Kidney (tissue), 14 donors: ENCODE data around the gene KRT78. TPM values are rescaled to one million over a fixed set of nuclear protein-coding genes. Genes with fewer than 3 reads are reported as not detected.

Experiments used
- DNase-seq, 5 donors: peaks; one replicate each; pipeline ENCODE4 v3.0.0-alpha.2; 2013 to 2020
- FAIRE-seq: peaks from 2 replicates; lab custom pipeline; 2012; peaks lifted over from hg19 to GRCh38; lab: Jason Lieb, UNC
- H3K27ac ChIP-seq, 2 donors: one replicate each; pipeline ENCODE4 v1.7.0; 2013; ENCODE audit warnings: low read depth in 2 of 2, low read length in 2 of 2, inconsistent platforms in 1 of 2
- H3K27me3 ChIP-seq: one replicate; pipeline ENCODE4 v1.7.1; 2013; ENCODE audit warnings: low read length, inconsistent platforms; ENCODE audit not compliant: control insufficient read depth, insufficient read depth
- H3K36me3 ChIP-seq, 3 donors: one replicate each; pipeline versions ENCODE4 v1.7.0 to v1.7.1; 2013; ENCODE audit warnings: low read length in 3 of 3, control low read depth in 1 of 3, inconsistent platforms in 1 of 3; ENCODE audit not compliant: insufficient read depth in 3 of 3, control insufficient read depth in 2 of 3
- H3K4me1 ChIP-seq, 3 donors: one replicate each; pipeline versions ENCODE4 v1.7.0 to v1.7.1; 2013; ENCODE audit warnings: low read length in 3 of 3, inconsistent platforms in 1 of 3, low read depth in 1 of 3; ENCODE audit not compliant: control insufficient read depth in 2 of 3, insufficient read depth in 2 of 3
- H3K4me3 ChIP-seq, 3 donors: one replicate each; pipeline versions ENCODE4 v1.7.0 to v1.8.1; 2013; ENCODE audit warnings: low read length in 3 of 3, control low read depth in 1 of 3, inconsistent platforms in 1 of 3
- H3K9ac ChIP-seq, 3 donors: one replicate each; pipeline versions ENCODE4 v1.7.0 to v1.7.1; 2013; ENCODE audit warnings: low read length in 3 of 3, control low read depth in 1 of 3, inconsistent platforms in 1 of 3
- H3K9me3 ChIP-seq, 3 donors: one replicate each; pipeline versions ENCODE4 v1.7.0 to v1.7.1; 2013; ENCODE audit warnings: low read length in 3 of 3, control low read depth in 1 of 3, inconsistent platforms in 1 of 3; ENCODE audit not compliant: control insufficient read depth in 2 of 3, insufficient read depth in 1 of 3
- CTCF ChIP-seq: IDR thresholded peaks from 3 replicates; pipeline ENCODE4 v1.5.1; 2012; ENCODE audit warnings: mild to moderate bottlenecking, moderate library complexity, borderline replicate concordance; ENCODE audit not compliant: insufficient read depth; ENCODE audit errors: extremely low read depth
- intact Hi-C: fragments of 100-400 bp; cut with DNase I; formaldehyde crosslinking; loops from one replicate; pipeline ENCODE4 v1.11.1; 2022
- polyA plus RNA-seq: library from polyadenylated mRNA; stranded (reverse); fragments of 350-450 nt; fragmentation: Illumina TruSeq; extraction: RNeasy Lipid Tissue Mini Kit (QIAGEN cat#74804); gene quantifications from one replicate; pipeline ENCODE4 v1.2.3, GENCODE V29; 2014; ENCODE audit warnings: low read depth, low replicate concordance; ENCODE audit not compliant: insufficient read depth
- total RNA-seq: library from RNA; stranded (reverse); fragmentation: NEBNext Ultra II Directional; extraction: Animal tissue kit (Norgen Biotek cat#: 25700); gene quantifications from one replicate; pipeline ENCODE4 v1.2.1, GENCODE V29; 2021
- donor health status: control.
- donor health status: control.
- donor health status: control.
- donor health status: control.
- donor health status: control.
- donor health status: DM: yes; HTN: yes; CAD: no.
- donor health status: Normal renal cell carcinoma (clear cell type).

KRT78 gene
- total and polyA plus RNA-seq, 2 donors from 2014 or later, result not detected

DNA sequence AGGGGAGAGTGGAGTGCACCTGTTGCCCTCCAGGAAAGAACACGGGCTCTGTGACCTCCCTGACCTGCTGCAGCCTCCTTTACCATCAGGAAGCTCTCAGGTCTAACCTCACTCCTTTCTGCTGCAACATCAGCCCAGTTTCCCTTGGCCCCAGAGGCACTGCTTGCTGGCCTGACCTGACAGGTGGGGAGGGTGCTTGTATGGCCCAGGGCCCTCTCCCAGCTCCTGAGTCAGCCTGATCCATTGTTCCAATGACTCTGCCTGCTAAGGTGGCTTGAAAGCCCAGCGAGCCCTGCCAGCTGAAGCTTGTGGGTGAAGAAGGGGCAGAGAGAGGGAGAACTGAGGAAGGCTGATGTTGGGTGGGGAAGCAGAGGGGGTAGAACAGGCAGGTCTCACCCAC lies 13.2 kb upstream of the KRT78 start:
- H3K4me3 ChIP-seq, result no peak overlapping the region
- no peak overlapping the region for H3K27ac ChIP-seq
- intact Hi-C loops, result no loop called here
- H3K9me3 ChIP-seq, result no peaks in the 10 kb centered on the region
- TF ChIP-seq CTCF, result no peak
- FAIRE-seq (no peak), DNase-seq (peak in 1 of 5 donors; percentile 39)
- no peaks in the 10 kb centered on the region for H3K4me1 ChIP-seq
- no peaks in the 10 kb centered on the region for H3K36me3 ChIP-seq
- no peak overlapping the region for H3K9ac ChIP-seq
- no peaks in the 10 kb centered on the region for H3K27me3 ChIP-seq

DNA sequence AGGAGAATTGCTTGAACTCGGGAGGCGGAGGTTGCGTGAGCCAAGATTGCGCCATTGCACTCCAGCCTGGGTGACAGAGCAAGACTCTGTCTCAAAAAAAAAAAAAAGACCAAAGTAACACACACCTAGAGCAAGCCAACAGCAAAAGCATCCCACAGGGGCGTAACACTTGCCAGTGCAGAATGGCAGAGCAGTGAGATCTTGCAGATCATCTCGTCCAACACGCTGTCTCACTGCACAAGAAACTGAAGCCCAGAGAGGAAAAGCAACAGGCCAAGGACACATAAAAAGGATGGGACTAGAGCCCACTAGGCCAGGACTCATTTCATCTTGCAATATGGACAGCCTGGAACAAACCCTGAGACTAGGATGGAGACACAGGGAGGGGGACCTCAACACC lies 12.7 kb upstream of the KRT78 start:
- no peak overlapping the region for H3K27ac ChIP-seq
- no peaks in the 10 kb centered on the region for H3K36me3 ChIP-seq
- no peaks in the 10 kb centered on the region for H3K27me3 ChIP-seq
- intact Hi-C loops, result no loop called here
- no peak overlapping the region for H3K4me3 ChIP-seq
- TF ChIP-seq CTCF, result no peak
- H3K4me1 ChIP-seq, result no peaks in the 10 kb centered on the region
- no peaks in the 10 kb centered on the region for H3K9me3 ChIP-seq
- FAIRE-seq (no peak), DNase-seq (no peak)
- no peak overlapping the region for H3K9ac ChIP-seq

DNA sequence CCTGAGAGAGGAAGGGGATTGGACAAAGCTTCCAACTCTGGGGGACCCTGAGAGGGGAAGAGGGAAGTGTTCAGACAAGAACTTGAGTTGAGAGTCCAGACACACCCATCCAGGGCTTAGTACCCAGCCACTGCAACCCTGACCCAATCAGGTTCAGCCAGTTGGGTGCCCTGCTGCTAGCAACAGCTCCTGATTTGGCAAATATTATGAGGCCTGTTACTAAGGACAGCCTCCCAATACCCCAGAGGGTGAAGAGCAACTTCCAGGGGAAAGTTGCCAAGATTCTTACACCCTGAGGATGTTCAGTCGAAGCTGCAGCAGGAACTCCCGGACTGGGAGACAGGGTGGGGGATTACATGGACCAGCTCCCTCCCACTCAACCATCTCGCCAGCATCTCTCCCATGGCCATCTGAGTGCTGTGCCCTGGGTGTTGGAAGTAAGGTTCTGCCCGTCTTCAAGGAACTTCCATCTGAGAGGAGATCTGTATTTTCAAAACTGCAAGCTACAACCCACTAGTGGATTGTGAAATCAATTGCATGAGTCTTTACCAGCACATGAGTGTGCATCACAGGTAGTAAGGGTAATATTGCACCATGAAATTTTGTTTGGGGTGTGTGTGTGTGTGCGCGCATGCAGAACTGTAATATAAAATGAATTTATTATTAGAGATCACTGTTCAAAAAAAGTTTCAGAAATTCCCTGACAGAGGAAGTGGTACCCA lies 11.5 kb upstream of the KRT78 start:
- Histone ChIP-seq H3K4me1 (no peaks in the 10 kb centered on the region), H3K4me3 (no peak overlapping the region), H3K27me3 (no peaks in the 10 kb centered on the region), H3K9me3 (no peaks in the 10 kb centered on the region), H3K9ac (no peak overlapping the region), H3K36me3 (no peaks in the 10 kb centered on the region), H3K27ac (no peak overlapping the region)
- DNase-seq (peak in 1 of 5 donors; percentile 54), FAIRE-seq (no peak)
- no peak for TF ChIP-seq CTCF
- intact Hi-C loops, result no loop called here
